PC-9 (cell line): Measurements from ENCODE around the gene ZNF501. TPM values are rescaled to one million over a fixed set of nuclear protein-coding genes. Genes with fewer than 3 reads are reported as not detected.

Source experiments
- BruUV-seq: library from RNA; stranded (reverse); fragments of 400-500 nt; replicated peaks from 2 replicates; lab custom pipeline; 2021; lab: Mats Ljungman, UMichigan
- CTCF ChIA-PET: fragments of 300-600 bp; sonication (Branson Sonifier 250); formaldehyde crosslinking; loops from one replicate; lab custom pipeline; 2022; ENCODE audit warnings: antibody characterized with exemption; lab: Charles Lee
- POLR2A ChIA-PET: fragments of 300-600 bp; sonication (Branson Sonifier 250); formaldehyde crosslinking; loops from one replicate; lab custom pipeline; 2022; ENCODE audit warnings: antibody characterized with exemption; ENCODE audit not compliant: unreplicated experiment; lab: Charles Lee
- DNase-seq, 2 experiments: peaks; one replicate each; pipeline versions ENCODE4 v3.0.0 to v3.0.0-alpha.2; 2015 to 2022; ENCODE audit warnings: mixed read lengths in 1 of 2
- H2AFZ ChIP-seq: fragments of 200-600 bp; sonication (generic); 2 replicates; pipeline ENCODE4 v1.8.1; 2017; ENCODE audit warnings: antibody characterized with exemption
- H3F3A ChIP-seq: fragments of 200-600 bp; sonication (generic); 2 replicates; pipeline ENCODE4 v1.8.1; 2017; ENCODE audit warnings: antibody characterized with exemption, mild to moderate bottlenecking, low read depth; ENCODE audit not compliant: insufficient read depth
- H3K27ac ChIP-seq: fragments of 200-600 bp; sonication (generic); 2 replicates; pipeline ENCODE4 v1.6.1; 2016; ENCODE audit warnings: mixed run types
- H3K27me3 ChIP-seq: fragments of 200-600 bp; sonication (generic); 2 replicates; pipeline ENCODE4 v1.6.1; 2016; ENCODE audit warnings: low read depth, mixed run types; ENCODE audit not compliant: insufficient read depth
- H3K36me3 ChIP-seq: fragments of 200-600 bp; sonication (generic); 2 replicates; pipeline ENCODE4 v1.6.1; 2016; ENCODE audit warnings: low read depth, mixed run types
- H3K4me1 ChIP-seq: fragments of 200-600 bp; sonication (generic); replicated peaks from 2 replicates; pipeline ENCODE4 v1.6.1; 2016; ENCODE audit warnings: mixed run types; ENCODE audit not compliant: insufficient read depth
- H3K4me2 ChIP-seq: fragments of 200-600 bp; sonication (generic); 2 replicates; pipeline ENCODE4 v1.6.1; 2017; ENCODE audit warnings: mixed run types
- H3K4me3 ChIP-seq: fragments of 200-600 bp; sonication (generic); 2 replicates; pipeline ENCODE4 v1.6.1; 2016; ENCODE audit warnings: mixed run types
- H3K79me2 ChIP-seq: fragments of 200-600 bp; sonication (generic); 2 replicates; pipeline ENCODE4 v1.6.1; 2017; ENCODE audit warnings: low read depth, mixed run types
- H3K9me2 ChIP-seq: fragments of 200-600 bp; sonication (generic); 2 replicates; pipeline ENCODE4 v1.8.1; 2017; ENCODE audit warnings: mild to moderate bottlenecking; ENCODE audit not compliant: insufficient read depth
- H3K9me3 ChIP-seq: fragments of 200-600 bp; sonication (generic); 2 replicates; pipeline ENCODE4 v1.8.1; 2016; ENCODE audit warnings: low read depth; ENCODE audit not compliant: insufficient read depth
- H4K20me1 ChIP-seq: fragments of 200-600 bp; sonication (generic); 2 replicates; pipeline ENCODE4 v1.8.1; 2017; ENCODE audit not compliant: insufficient read depth
- EZH2 ChIP-seq: fragments of 200-600 bp; sonication (generic); IDR thresholded peaks from 2 replicates; pipeline ENCODE4 v1.8.0; 2017; ENCODE audit warnings: antibody characterized with exemption, low read depth
- intact Hi-C: fragments of 100-400 bp; cut with micrococcal nuclease; formaldehyde crosslinking; loops from one replicate; pipeline ENCODE4 v1.10.0; 2022; ENCODE audit not compliant: unreplicated experiment
- total RNA-seq: library from RNA; stranded (reverse); gene quantifications from 2 replicates; pipeline ENCODE4 v1.2.3, GENCODE V29; 2021
- TF ChIP-seq, protein P1 (sequence below): fragments of 200-600 bp; sonication (generic); conservative IDR thresholded peaks from 2 replicates; pipeline ENCODE4 v1.6.1; 2017; ENCODE audit warnings: mixed run types, antibody characterized with exemption, mild to moderate bottlenecking, moderate library complexity

The ZNF501 gene
- total RNA-seq, 1 experiment from 2014 or later = 2.6 TPM

DNA sequence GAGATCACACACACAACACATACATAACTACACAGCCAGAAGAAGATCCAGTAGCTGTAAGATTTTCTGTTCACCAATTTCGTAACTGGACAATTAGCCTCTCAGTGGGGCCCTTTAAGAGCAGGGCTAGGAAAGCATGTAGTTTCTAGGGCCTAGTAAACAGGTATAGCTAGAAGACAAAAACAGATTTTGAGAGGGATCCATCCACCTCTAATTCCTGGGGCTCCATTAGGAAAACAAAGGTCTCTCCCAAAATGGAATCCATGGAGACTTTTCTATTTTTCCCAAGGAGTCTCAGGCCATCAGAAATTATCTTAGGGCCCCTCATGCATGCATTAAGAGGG, 42.6 kb downstream of the ZNF501 start:
- no peaks in the 10 kb centered on the region for H3K4me1 ChIP-seq
- TF ChIP-seq, protein P1, sequence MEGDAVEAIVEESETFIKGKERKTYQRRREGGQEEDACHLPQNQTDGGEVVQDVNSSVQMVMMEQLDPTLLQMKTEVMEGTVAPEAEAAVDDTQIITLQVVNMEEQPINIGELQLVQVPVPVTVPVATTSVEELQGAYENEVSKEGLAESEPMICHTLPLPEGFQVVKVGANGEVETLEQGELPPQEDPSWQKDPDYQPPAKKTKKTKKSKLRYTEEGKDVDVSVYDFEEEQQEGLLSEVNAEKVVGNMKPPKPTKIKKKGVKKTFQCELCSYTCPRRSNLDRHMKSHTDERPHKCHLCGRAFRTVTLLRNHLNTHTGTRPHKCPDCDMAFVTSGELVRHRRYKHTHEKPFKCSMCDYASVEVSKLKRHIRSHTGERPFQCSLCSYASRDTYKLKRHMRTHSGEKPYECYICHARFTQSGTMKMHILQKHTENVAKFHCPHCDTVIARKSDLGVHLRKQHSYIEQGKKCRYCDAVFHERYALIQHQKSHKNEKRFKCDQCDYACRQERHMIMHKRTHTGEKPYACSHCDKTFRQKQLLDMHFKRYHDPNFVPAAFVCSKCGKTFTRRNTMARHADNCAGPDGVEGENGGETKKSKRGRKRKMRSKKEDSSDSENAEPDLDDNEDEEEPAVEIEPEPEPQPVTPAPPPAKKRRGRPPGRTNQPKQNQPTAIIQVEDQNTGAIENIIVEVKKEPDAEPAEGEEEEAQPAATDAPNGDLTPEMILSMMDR = no peak
- no peak for TF ChIP-seq EZH2
- intact Hi-C loops = no loop called here
- no TSS peak for BruUV-seq
- no peaks in the 10 kb centered on the region for H3K9me2 ChIP-seq
- POLR2A ChIA-PET = no interaction called here
- H3K4me3 ChIP-seq = no peak overlapping the region
- no peak overlapping the region for H3K4me2 ChIP-seq
- 0 out of 2 replicates have a peak, but pooled peaks cover 3% of the 10 kb centered on the region for H3K9me3 ChIP-seq
- H3K36me3 ChIP-seq = no peaks in the 10 kb centered on the region
- H3K27ac ChIP-seq = no peak overlapping the region
- CTCF ChIA-PET = no interaction called here
- no peak for DNase-seq
- no peaks in the 10 kb centered on the region for H3K79me2 ChIP-seq
- no peaks in the 10 kb centered on the region for H3K27me3 ChIP-seq
- no peak overlapping the region for H2AFZ ChIP-seq
- no peaks in the 10 kb centered on the region for H3F3A ChIP-seq
- H4K20me1 ChIP-seq = no peaks in the 10 kb centered on the region

DNA sequence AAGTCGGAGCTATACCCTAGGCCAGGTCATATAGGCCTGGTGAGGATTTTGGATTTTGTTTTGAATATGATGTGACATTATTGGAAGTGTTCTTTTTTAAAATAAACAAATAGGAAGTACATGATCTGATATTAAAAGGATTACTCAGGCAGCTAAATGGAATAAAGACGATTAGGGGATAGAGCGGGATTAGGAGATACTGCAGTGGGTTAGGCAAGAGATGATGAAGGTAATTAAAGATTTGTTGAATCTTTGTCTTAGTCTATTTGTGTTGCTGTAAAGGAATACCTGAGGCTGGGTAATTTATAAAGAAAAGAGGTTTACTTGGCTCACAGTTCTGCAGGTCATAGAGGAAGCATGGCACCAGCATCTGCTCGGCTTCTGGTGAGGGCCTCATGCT, 53.5 kb downstream of the ZNF501 start:
- H3K9me3 ChIP-seq = no peaks in the 10 kb centered on the region
- intact Hi-C loops = no loop called here
- H3K4me2 ChIP-seq = no peak overlapping the region
- DNase-seq = no peak
- H3K27me3 ChIP-seq = no peaks in the 10 kb centered on the region
- no peak overlapping the region for H3K27ac ChIP-seq
- no peaks in the 10 kb centered on the region for H3K9me2 ChIP-seq
- no peaks in the 10 kb centered on the region for H3K79me2 ChIP-seq
- CTCF ChIA-PET = no interaction called here
- H3K4me1 ChIP-seq = no peaks in the 10 kb centered on the region
- H3K36me3 ChIP-seq = peaks cover 17% of the 10 kb centered on the region; the same call in 1 of the 2 replicates
- no peak overlapping the region for H3K4me3 ChIP-seq
- no peak overlapping the region for H2AFZ ChIP-seq
- BruUV-seq = no TSS peak
- H3F3A ChIP-seq = no peaks in the 10 kb centered on the region
- POLR2A ChIA-PET = no interaction called here
- TF ChIP-seq EZH2 = no peak
- TF ChIP-seq, protein P1 = no peak
- H4K20me1 ChIP-seq = no peaks in the 10 kb centered on the region

Other genes with a start within 250 kb of the ZNF501 start
- gene ZKSCAN7, start 174.4 kb upstream of the ZNF501 start, total RNA-seq = 0.83 TPM in 2 replicates
- 1.0 and 1.2 TPM in 2 replicates for gene ZNF660, start 144.7 kb upstream of the ZNF501 start, total RNA-seq
- 7.4 and 9.5 TPM in 2 replicates for gene ZNF197, start 104.6 kb upstream of the ZNF501 start, total RNA-seq
- 5.4 and 7.0 TPM in 2 replicates for gene ZNF35, start 80.9 kb upstream of the ZNF501 start, total RNA-seq
- 2.1 and 2.8 TPM in 2 replicates for gene ZNF502, start 17.0 kb upstream of the ZNF501 start, total RNA-seq
- gene KIAA1143, start 32.0 kb downstream of the ZNF501 start, total RNA-seq = 17.8 and 34.4 TPM in 2 replicates
- gene KIF15, start 32.2 kb downstream of the ZNF501 start, total RNA-seq = 16.5 and 25.8 TPM in 2 replicates
- 18.2 and 22.4 TPM in 2 replicates for gene TMEM42, start 132.3 kb downstream of the ZNF501 start, total RNA-seq
- gene TGM4, start 145.0 kb downstream of the ZNF501 start, total RNA-seq = 0.61 and 0.63 TPM in 2 replicates
- gene ZDHHC3, start 246.5 kb downstream of the ZNF501 start, total RNA-seq = 107 and 118 TPM in 2 replicates
- 56.2 and 58.0 TPM in 2 replicates for gene EXOSC7, start 246.6 kb downstream of the ZNF501 start, total RNA-seq